D721Med (cell line): Measurements from ENCODE around the gene ZNF593OS.

Source experiments
- DNase-seq: peaks from one replicate; pipeline ENCODE4 v3.0.0; 2011; ENCODE audit warnings: low spot score; ENCODE audit not compliant: insufficient read length
- FAIRE-seq: peaks from 2 replicates; lab custom pipeline; 2011; peaks lifted over from hg19 to GRCh38; lab: Jason Lieb, UNC
- CTCF ChIP-seq: IDR thresholded peaks from 2 replicates; pipeline ENCODE4 v1.5.1; 2012; ENCODE audit warnings: mild to moderate bottlenecking, control low read depth; ENCODE audit not compliant: insufficient read depth; ENCODE audit errors: missing control alignments

Gene ZNF593OS

GRCh38 chr1:26169669-26170471, 1.8 kb downstream of the ZNF593OS start, which contains the start of gene ZNF593:
TSS of gene ZNF593 (plus strand) at chr1:26169908. CDS start at chr1:26169984, 76 bp downstream.
- no peak for FAIRE-seq
- TF ChIP-seq CTCF = peak; percentile 77
- peak; percentile 83 for DNase-seq

GRCh38 chr1:26169198-26169554, 2.5 kb downstream of the ZNF593OS start:
- DNase-seq (no peak), FAIRE-seq (no peak)
- TF ChIP-seq CTCF = no peak

GRCh38 chr1:26168410-26169197, 3.0 kb downstream of the ZNF593OS start, which contains the start of gene C1orf232:
TSS of gene C1orf232 (minus strand) at chr1:26168963. CDS start at chr1:26168499, 464 bp downstream.
- DNase-seq = no peak
- TF ChIP-seq CTCF = no peak
- no peak for FAIRE-seq

- no peak for FAIRE-seq
- no peak for DNase-seq
- TF ChIP-seq CTCF = no peak
Measured at GRCh38 chr1:26166719-26167281, 4.8 kb downstream of the ZNF593OS start.

- no peak for FAIRE-seq
- DNase-seq = no peak
- no peak for TF ChIP-seq CTCF
Measured at GRCh38 chr1:26164861-26165842, 6.5 kb downstream of the ZNF593OS start.

GRCh38 chr1:26164036-26164860, 7.4 kb downstream of the ZNF593OS start:
- DNase-seq = no peak
- FAIRE-seq = no peak
- peak; percentile 66 for TF ChIP-seq CTCF
